Measurements from ENCODE around the gene SFI1. TPM values are rescaled to one million over a fixed set of nuclear protein-coding genes. Genes with fewer than 3 reads are reported as not detected.
"Not testable (repeated sequence)": the region's sequence is repeated elsewhere in the genome, so short reads cannot be mapped to it uniquely, and the experiment has no call there.

Gene SFI1
- total RNA-seq, 1 donor from 2014 or later, result 18.8 TPM

- DNase-seq (ENCODE audit: low spot score in 2 of 2) (no peak), FAIRE-seq (no peak)
These were observed 4.9 kb upstream of the SFI1 start for GRCh38 chr22:31491218-31491962.

GRCh38 chr22:31492151-31492550, 4.2 kb upstream of the SFI1 start:
- FAIRE-seq (no peak), DNase-seq (ENCODE audit: low spot score in 2 of 2) (no peak)

GRCh38 chr22:31493355-31493754, 3.0 kb upstream of the SFI1 start:
- FAIRE-seq; DNase-seq (ENCODE audit: low spot score in 2 of 2): not testable (repeated sequence)

GRCh38 chr22:31495343-31495742, 993 bp upstream of the SFI1 start:
- DNase-seq (ENCODE audit: low spot score in 2 of 2) (no peak), FAIRE-seq (no peak)

- DNase-seq (ENCODE audit: low spot score in 2 of 2) (peak in 1 of 2 donors; percentile 18), FAIRE-seq (no peak)
These were observed 405 bp downstream of the SFI1 start for GRCh38 chr22:31496735-31497146.

GRCh38 chr22:31497148-31497938, 1.0 kb downstream of the SFI1 start:
- DNase-seq (ENCODE audit: low spot score in 2 of 2), result no peak
- no peak for FAIRE-seq

GRCh38 chr22:31501738-31502137, 5.4 kb downstream of the SFI1 start:
- FAIRE-seq (no peak), DNase-seq (ENCODE audit: low spot score in 2 of 2) (no peak)

- FAIRE-seq (no peak), DNase-seq (ENCODE audit: low spot score in 2 of 2) (no peak)
These were observed 7.1 kb downstream of the SFI1 start for GRCh38 chr22:31503211-31503964.

- FAIRE-seq (no peak), DNase-seq (ENCODE audit: low spot score in 2 of 2) (no peak)
These were observed 7.9 kb downstream of the SFI1 start for GRCh38 chr22:31504282-31504681.

GRCh38 chr22:31507517-31507916, 11.2 kb downstream of the SFI1 start:
- FAIRE-seq; DNase-seq (ENCODE audit: low spot score in 2 of 2): not testable (repeated sequence)

GRCh38 chr22:31508536-31508935, 12.2 kb downstream of the SFI1 start:
- FAIRE-seq, result no peak
- DNase-seq (ENCODE audit: low spot score in 2 of 2), result no peak

GRCh38 chr22:31509061-31509762, 12.9 kb downstream of the SFI1 start:
- FAIRE-seq, result no peak
- no peak for DNase-seq (ENCODE audit: low spot score in 2 of 2)

GRCh38 chr22:31520051-31520450, 23.7 kb downstream of the SFI1 start:
- DNase-seq (ENCODE audit: low spot score in 2 of 2) (no peak), FAIRE-seq (no peak)

- not testable (repeated sequence) for FAIRE-seq; DNase-seq (ENCODE audit: low spot score in 2 of 2)
These were observed 27.8 kb downstream of the SFI1 start for GRCh38 chr22:31524132-31524531.

GRCh38 chr22:31526270-31526669, 29.9 kb downstream of the SFI1 start:
- DNase-seq (ENCODE audit: low spot score in 2 of 2) (no peak), FAIRE-seq (no peak)

GRCh38 chr22:31530823-31531195, 34.5 kb downstream of the SFI1 start:
- DNase-seq (ENCODE audit: low spot score in 2 of 2), result no peak
- no peak for FAIRE-seq

GRCh38 chr22:31532060-31532459, 35.7 kb downstream of the SFI1 start:
- FAIRE-seq (no peak), DNase-seq (ENCODE audit: low spot score in 2 of 2) (no peak)

- FAIRE-seq (no peak), DNase-seq (ENCODE audit: low spot score in 2 of 2) (no peak)
These were observed 37.0 kb downstream of the SFI1 start for GRCh38 chr22:31533374-31533773.

- no peak for FAIRE-seq
- no peak for DNase-seq (ENCODE audit: low spot score in 2 of 2)
These were observed 40.7 kb downstream of the SFI1 start for GRCh38 chr22:31537019-31537535.

- no peak for FAIRE-seq
- DNase-seq (ENCODE audit: low spot score in 2 of 2), result no peak
These were observed 42.5 kb downstream of the SFI1 start for GRCh38 chr22:31538815-31539214.

Data from frontal cortex (tissue), 4 donors.